K562 (cell line): ENCODE measurements around the gene ACOT9. TPM values are rescaled to one million over a fixed set of nuclear protein-coding genes. Genes with fewer than 3 reads are reported as not detected.

Experiments used
- BCOR ChIP-seq: fragments of 450-650 bp; IDR thresholded peaks from 2 replicates; pipeline ENCODE4 v1.6.1; 2016
- BMI1 ChIP-seq: fragments of 150-350 bp; IDR thresholded peaks from 2 replicates; pipeline ENCODE4 v1.6.1; 2014; ENCODE audit warnings: low read length
- BRD9 ChIP-seq: fragments of 450-650 bp; IDR thresholded peaks from 2 replicates; pipeline ENCODE4 v1.6.1; 2018; ENCODE audit warnings: low read depth; ENCODE audit not compliant: partially characterized antibody
- CHCHD3 ChIP-seq: fragments of 250-450 bp; sonication (Bioruptor Pico); IDR thresholded peaks from 2 replicates; pipeline ENCODE4 v2.1.2; 2022; ENCODE audit warnings: mild to moderate bottlenecking
- DEAF1 ChIP-seq: fragments of 450-650 bp; formaldehyde crosslinking; IDR thresholded peaks from 2 replicates; pipeline ENCODE4 v1.4.0; 2020; ENCODE audit warnings: mild to moderate bottlenecking, moderate library complexity
- ETV1 ChIP-seq: fragments of 450-650 bp; conservative IDR thresholded peaks from 2 replicates; pipeline ENCODE4 v1.6.1; 2016; ENCODE audit warnings: missing genetic modification characterization, control low read depth, low read depth, missing compliant biosample characterization
- FIP1L1 ChIP-seq: fragments of 200-400 bp; formaldehyde crosslinking; IDR thresholded peaks from 2 replicates; pipeline ENCODE4 v1.6.1; 2018; ENCODE audit warnings: mild to moderate bottlenecking, low read depth, low read length; ENCODE audit not compliant: poor library complexity, severe bottlenecking
- GTF2F1 ChIP-seq: IDR thresholded peaks from 2 replicates; pipeline ENCODE4 v1.6.1; 2011; ENCODE audit warnings: low read depth, low read length, improper control_type of control experiment
- HDAC1 ChIP-seq, 2 experiments: fragments of 450-650 bp; IDR thresholded peaks; 2 replicates each; pipeline ENCODE4 v1.6.1; 2016 to 2017; ENCODE audit warnings: inconsistent platforms in 1 of 2, mild to moderate bottlenecking in 1 of 2, moderate library complexity in 1 of 2
- LCOR ChIP-seq: sonication (generic); formaldehyde crosslinking; IDR thresholded peaks from 2 replicates; pipeline ENCODE4 v1.8.0; 2022; ENCODE audit warnings: mild to moderate bottlenecking, missing genetic modification reagents
- MYNN ChIP-seq, 2 experiments: sonication (generic); formaldehyde crosslinking in 1 of 2; IDR thresholded peaks; 2 replicates each; pipeline versions ENCODE4 v1.5.0 to v1.6.1; 2016 to 2020; ENCODE audit warnings: antibody characterized with exemption in 1 of 2, missing genetic modification reagents in 1 of 2
- NBN ChIP-seq: fragments of 450-650 bp; IDR thresholded peaks from 2 replicates; pipeline ENCODE4 v1.6.1; 2016; ENCODE audit warnings: low read depth, mild to moderate bottlenecking
- NELFE ChIP-seq: IDR thresholded peaks from 2 replicates; pipeline ENCODE4 v1.6.1; 2011; ENCODE audit warnings: mild to moderate bottlenecking; ENCODE audit not compliant: insufficient read depth, insufficient read length
- NR0B1 ChIP-seq: fragments of 450-650 bp; IDR thresholded peaks from one replicate; pipeline ENCODE4 v1.6.1; 2018; ENCODE audit warnings: mild to moderate bottlenecking, moderate library complexity; ENCODE audit not compliant: partially characterized antibody
- NRF1 ChIP-seq, 2 experiments: fragments of 450-650 bp; IDR thresholded peaks in 1 of 2; conservative IDR thresholded peaks in 1 of 2; 2 replicates each; pipeline ENCODE4 v1.6.1; 2014; ENCODE audit warnings: mild to moderate bottlenecking in 2 of 2
- RFX1 ChIP-seq: fragments of 450-650 bp; IDR thresholded peaks from 2 replicates; pipeline ENCODE4 v1.6.1; 2016; ENCODE audit warnings: mild to moderate bottlenecking, moderate library complexity
- STAT5A ChIP-seq: IDR thresholded peaks from 2 replicates; pipeline ENCODE4 v1.6.1; 2012; ENCODE audit warnings: low read length, inconsistent platforms, borderline replicate concordance
- TAF7 ChIP-seq: fragments of 450-650 bp; IDR thresholded peaks from 2 replicates; pipeline ENCODE4 v1.6.1; 2016; ENCODE audit warnings: missing genetic modification characterization, missing compliant biosample characterization
- TAF9B ChIP-seq: fragments of 450-650 bp; IDR thresholded peaks from 2 replicates; pipeline ENCODE4 v1.6.1; 2018; ENCODE audit warnings: mild to moderate bottlenecking; ENCODE audit not compliant: partially characterized antibody
- ZFX ChIP-seq: sonication (generic); formaldehyde crosslinking; IDR thresholded peaks from 2 replicates; pipeline ENCODE4 v1.8.0; 2022; ENCODE audit warnings: mild to moderate bottlenecking, missing genetic modification reagents, moderate library complexity
- ZNF384 ChIP-seq: IDR thresholded peaks from 2 replicates; pipeline ENCODE4 v1.6.1; 2012; ENCODE audit warnings: low read depth, low read length, improper control_type of control experiment
- polyA plus RNA-seq, 8 experiments: library from polyadenylated mRNA; depleted of rRNA in 4 of 8; stranded (reverse) in 5 of 8; unstranded in 3 of 8; fragments of >200 nt; fragmentation: Nextera tagmentation in 2 of 8; fragmentation: Illumina TruSeq in 1 of 8; extraction: Ambion mirVana in 2 of 8; extraction: Trizol in 1 of 8; gene quantifications; 2 replicates each; pipeline versions ENCODE4 v1.2.1 to v1.2.3, GENCODE V29; 2011 to 2014; ENCODE audit warnings: inconsistent platforms in 1 of 8, missing spikeins in 1 of 8
- total RNA-seq, 7 experiments: library from RNA; depleted of rRNA in 6 of 7; stranded (reverse); fragments of >200 nt in 6 of 7; fragmentation: Illumina TruSeq in 2 of 7; extraction: Trizol in 2 of 7; gene quantifications; 2 replicates each; pipeline versions ENCODE4 v1.2.1 to v1.2.3, GENCODE V29; 2011 to 2021; ENCODE audit warnings: low replicate concordance in 1 of 7
- TF ChIP-seq, protein P1 (sequence below): fragments of 450-650 bp; IDR thresholded peaks from 2 replicates; pipeline ENCODE4 v1.6.1; 2014; ENCODE audit warnings: low read depth, mild to moderate bottlenecking, moderate library complexity, borderline replicate concordance
- TF ChIP-seq, protein P2 (sequence below), 3 experiments: fragments of 200-800 bp in 1 of 3; sonication (Bioruptor generic) in 1 of 3; sonication (generic) in 1 of 3; formaldehyde crosslinking in 1 of 3; IDR thresholded peaks; 2 replicates each; pipeline versions ENCODE4 v1.6.1 to v1.8.0; 2016 to 2022; ENCODE audit warnings: mild to moderate bottlenecking in 2 of 3, missing compliant biosample characterization in 2 of 3, missing genetic modification characterization in 2 of 3, missing genetic modification reagents in 1 of 3

ACOT9 gene
- total and polyA plus RNA-seq, 9 of the 15 experiments (the other 6 are each of a cell fraction or from before 2014, with no cell fraction given), result 31.2 to 80.9 (median 45.3) TPM

- TF ChIP-seq BRD9 (peak; percentile 55), NBN (0 out of 2 replicates have a peak, but pooled peaks have one; percentile 56), ZFX (CRISPR knock-in tag) (peak; percentile 78), NELFE (no peak), LCOR (CRISPR knock-in tag) (peak; percentile 77), FIP1L1 (peak; percentile 42), STAT5A (peak; percentile 14; the same call in 1 of the 2 replicates), MYNN (IDR thresholded peaks at IDR 0.05) (no peak), MYNN (CRISPR knock-in tag; IDR thresholded peaks at IDR 0.05) (no peak), ETV1 (tag) (peak; percentile 74), TAF9B (peak; percentile 86), HDAC1 (IDR thresholded peaks at IDR 0.05) (peak in 1 of 2 experiments; percentile 60; a peak in 1 of 4 replicates), GTF2F1 (peak; percentile 59; the same call in 1 of the 2 replicates), BMI1 (no peak), CHCHD3 (CRISPR knock-in tag) (0 out of 2 replicates have a peak, but pooled peaks have one; percentile 42), RFX1 (no peak), ZNF384 (peak; percentile 66; the same call in 1 of the 2 replicates), BCOR (0 out of 2 replicates have a peak, but pooled peaks have one; percentile 30), NRF1 (conservative IDR thresholded peaks at IDR 0.05 in 1 of 2, IDR thresholded peaks at IDR 0.05 in 1 of 2) (peak; percentile 80 to 84), NR0B1 (no peak), TAF7 (tag) (peak; percentile 68), DEAF1 (CRISPR knock-in tag) (peak; percentile 78)
- TF ChIP-seq, protein P1, sequence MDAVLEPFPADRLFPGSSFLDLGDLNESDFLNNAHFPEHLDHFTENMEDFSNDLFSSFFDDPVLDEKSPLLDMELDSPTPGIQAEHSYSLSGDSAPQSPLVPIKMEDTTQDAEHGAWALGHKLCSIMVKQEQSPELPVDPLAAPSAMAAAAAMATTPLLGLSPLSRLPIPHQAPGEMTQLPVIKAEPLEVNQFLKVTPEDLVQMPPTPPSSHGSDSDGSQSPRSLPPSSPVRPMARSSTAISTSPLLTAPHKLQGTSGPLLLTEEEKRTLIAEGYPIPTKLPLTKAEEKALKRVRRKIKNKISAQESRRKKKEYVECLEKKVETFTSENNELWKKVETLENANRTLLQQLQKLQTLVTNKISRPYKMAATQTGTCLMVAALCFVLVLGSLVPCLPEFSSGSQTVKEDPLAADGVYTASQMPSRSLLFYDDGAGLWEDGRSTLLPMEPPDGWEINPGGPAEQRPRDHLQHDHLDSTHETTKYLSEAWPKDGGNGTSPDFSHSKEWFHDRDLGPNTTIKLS, result 0 out of 2 replicates have a peak, but pooled peaks have one; percentile 18
- TF ChIP-seq, protein P2, sequence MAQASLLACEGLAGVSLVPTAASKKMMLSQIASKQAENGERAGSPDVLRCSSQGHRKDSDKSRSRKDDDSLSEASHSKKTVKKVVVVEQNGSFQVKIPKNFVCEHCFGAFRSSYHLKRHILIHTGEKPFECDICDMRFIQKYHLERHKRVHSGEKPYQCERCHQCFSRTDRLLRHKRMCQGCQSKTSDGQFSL (CRISPR knock-in tag; IDR thresholded peaks at IDR 0.05), result 0 out of 2 replicates have a peak, but pooled peaks have one; percentile 27
- TF ChIP-seq, protein P2 (tag; IDR thresholded peaks at IDR 0.05), result no peak
Measured at GRCh38 chrX:23782863-23783588, 40.0 kb upstream of the ACOT9 start, which contains the start of gene SAT1 (continued).
